Activated B cell treated with CpG ODN at 0.5 μM for 24 hours (primary cell): ENCODE data around the gene WSB2. TPM values are rescaled to one million over a fixed set of nuclear protein-coding genes. Genes with fewer than 3 reads are reported as not detected.

Experiments
- ATAC-seq: fragments of 200-7000 bp; cut with Tn5 transposase; one replicate; pipeline ENCODE4 v1.10.0; 2021; ENCODE audit warnings: low read depth, mild to moderate bottlenecking, moderate library complexity
- CTCF ChIA-PET: fragments of 350-600 bp; sonication (Branson Sonifier 250); formaldehyde crosslinking; loops from one replicate; lab custom pipeline; 2021; ENCODE audit warnings: antibody characterized with exemption; lab: Charles Lee
- POLR2A ChIA-PET: fragments of 350-600 bp; sonication (Branson Sonifier 250); formaldehyde crosslinking; loops from one replicate; lab custom pipeline; 2021; ENCODE audit warnings: antibody characterized with exemption; lab: Charles Lee
- DNase-seq: peaks from one replicate; pipeline ENCODE4 v3.0.0; 2022
- H3K27ac Mint-ChIP-seq: one replicate; pipeline ENCODE4 v1.8.0; 2020; ENCODE audit warnings: mixed read lengths
- H3K27me3 Mint-ChIP-seq: one replicate; pipeline ENCODE4 v1.8.0; 2021; ENCODE audit warnings: mixed read lengths
- H3K36me3 Mint-ChIP-seq: one replicate; pipeline ENCODE4 v1.8.0; 2021; ENCODE audit warnings: low read depth, mixed read lengths
- H3K4me1 Mint-ChIP-seq: one replicate; pipeline ENCODE4 v1.8.0; 2021; ENCODE audit warnings: mixed read lengths
- H3K4me3 Mint-ChIP-seq: one replicate; pipeline ENCODE4 v1.8.0; 2020; ENCODE audit warnings: mild to moderate bottlenecking, mixed read lengths
- H3K9me3 Mint-ChIP-seq: one replicate; pipeline ENCODE4 v1.8.0; 2020; ENCODE audit warnings: mixed read lengths
- CTCF ChIP-seq: fragments of 200-600 bp; IDR thresholded peaks from one replicate; pipeline ENCODE4 v1.8.0; 2022; ENCODE audit warnings: antibody characterized with exemption, mild to moderate bottlenecking
- intact Hi-C: fragments of 100-400 bp; cut with micrococcal nuclease; formaldehyde crosslinking; loops from one replicate; pipeline ENCODE4 v1.15.1; 2024
- total RNA-seq: library from RNA; stranded (reverse); gene quantifications from 2 replicates; pipeline ENCODE4 v1.2.3, GENCODE V29; 2022

WSB2 gene
- total RNA-seq, 1 donor from 2014 or later, result 28.4 TPM

- POLR2A ChIA-PET, result no interaction called here
- CTCF ChIA-PET, result no interaction called here
- Mint-ChIP-seq H3K27me3 (no peaks in the 10 kb centered on the region), H3K4me3 (no peak overlapping the region), H3K9me3 (no peaks in the 10 kb centered on the region), H3K4me1 (peaks cover 19% of the 10 kb centered on the region), H3K27ac (no peak overlapping the region), H3K36me3 (peaks cover 80% of the 10 kb centered on the region)
- intact Hi-C loops, result no loop called here
- DNase-seq (no peak), ATAC-seq (no peak)
- TF ChIP-seq CTCF, result no peak
Observed at GRCh38 chr12:118033323-118033722, 27.7 kb downstream of the WSB2 start.

- Mint-ChIP-seq H3K4me1 (peaks cover 19% of the 10 kb centered on the region), H3K36me3 (peaks cover 81% of the 10 kb centered on the region), H3K27me3 (no peaks in the 10 kb centered on the region), H3K4me3 (no peak overlapping the region), H3K27ac (no peak overlapping the region), H3K9me3 (no peaks in the 10 kb centered on the region)
- POLR2A ChIA-PET, result no interaction called here
- no peak for TF ChIP-seq CTCF
- intact Hi-C loops, result no loop called here
- CTCF ChIA-PET, result no interaction called here
- ATAC-seq, result no peak
- no peak for DNase-seq
Observed at GRCh38 chr12:118032188-118032587, 28.8 kb downstream of the WSB2 start.

GRCh38 chr12:118029166-118029565 is 31.8 kb downstream of the WSB2 start:
- no peaks in the 10 kb centered on the region for H3K4me1 Mint-ChIP-seq
- ChIA-PET POLR2A (no interaction called here), CTCF (no interaction called here)
- TF ChIP-seq CTCF, result no peak
- no peak overlapping the region for H3K27ac Mint-ChIP-seq
- DNase-seq (no peak), ATAC-seq (no peak)
- no peaks in the 10 kb centered on the region for H3K27me3 Mint-ChIP-seq
- no peaks in the 10 kb centered on the region for H3K9me3 Mint-ChIP-seq
- no peak overlapping the region for H3K4me3 Mint-ChIP-seq
- H3K36me3 Mint-ChIP-seq, result peaks cover 81% of the 10 kb centered on the region
- intact Hi-C loops, result no loop called here

GRCh38 chr12:118025168-118025567 is 35.8 kb downstream of the WSB2 start:
- intact Hi-C loops, result no loop called here
- no peaks in the 10 kb centered on the region for H3K27me3 Mint-ChIP-seq
- H3K4me1 Mint-ChIP-seq, result no peaks in the 10 kb centered on the region
- CTCF ChIA-PET, result no interaction called here
- peaks cover 82% of the 10 kb centered on the region for H3K36me3 Mint-ChIP-seq
- DNase-seq, result no peak
- H3K4me3 Mint-ChIP-seq, result no peak overlapping the region
- H3K9me3 Mint-ChIP-seq, result no peaks in the 10 kb centered on the region
- POLR2A ChIA-PET, result no interaction called here
- ATAC-seq, result no peak
- H3K27ac Mint-ChIP-seq, result no peak overlapping the region
- no peak for TF ChIP-seq CTCF

- ChIA-PET POLR2A (interaction anchor here (0.7 kb wide), 1 partner anchor 222 kb away, joined by 3 read pairs; no protein-coding TSS in a partner anchor), CTCF (no interaction called here)
- H3K27ac Mint-ChIP-seq, result no peak overlapping the region
Observed at GRCh38 chr12:118023301-118023860, 37.6 kb downstream of the WSB2 start.

More at GRCh38 chr12:118023301-118023860, 37.6 kb downstream of the WSB2 start:
- ATAC-seq (no peak), DNase-seq (no peak)
- Mint-ChIP-seq H3K4me1 (peaks cover 1% of the 10 kb centered on the region), H3K4me3 (no peak overlapping the region), H3K27me3 (no peaks in the 10 kb centered on the region), H3K36me3 (peaks cover 80% of the 10 kb centered on the region), H3K9me3 (no peaks in the 10 kb centered on the region)
- intact Hi-C loops, result no loop called here
- TF ChIP-seq CTCF, result no peak
